ENCODE data around the gene ZNF558. TPM values are rescaled to one million over a fixed set of nuclear protein-coding genes. Genes with fewer than 3 reads are reported as not detected.
"Not testable (repeated sequence)": the region's sequence is repeated elsewhere in the genome, so short reads cannot be mapped to it uniquely, and the experiment has no call there.

The ZNF558 gene
- total RNA-seq, 4 donors from 2014 or later, result 7.8 to 23.3 (median 12.1) TPM

- Histone ChIP-seq H3K27me3 (no peaks in the 10 kb centered on the region), H3K36me3 (peaks cover 48 to 98% (median 48%) of the 10 kb centered on the region in 3 donors), H3K4me3 (no peak overlapping the region), H3K27ac (no peak overlapping the region), H3K4me1 (no peaks in the 10 kb centered on the region), H3K9me3 (peaks cover 6 to 100% (median 76%) of the 10 kb centered on the region in 3 donors)
- DNase-seq, result no peak
- TF ChIP-seq, protein P1, sequence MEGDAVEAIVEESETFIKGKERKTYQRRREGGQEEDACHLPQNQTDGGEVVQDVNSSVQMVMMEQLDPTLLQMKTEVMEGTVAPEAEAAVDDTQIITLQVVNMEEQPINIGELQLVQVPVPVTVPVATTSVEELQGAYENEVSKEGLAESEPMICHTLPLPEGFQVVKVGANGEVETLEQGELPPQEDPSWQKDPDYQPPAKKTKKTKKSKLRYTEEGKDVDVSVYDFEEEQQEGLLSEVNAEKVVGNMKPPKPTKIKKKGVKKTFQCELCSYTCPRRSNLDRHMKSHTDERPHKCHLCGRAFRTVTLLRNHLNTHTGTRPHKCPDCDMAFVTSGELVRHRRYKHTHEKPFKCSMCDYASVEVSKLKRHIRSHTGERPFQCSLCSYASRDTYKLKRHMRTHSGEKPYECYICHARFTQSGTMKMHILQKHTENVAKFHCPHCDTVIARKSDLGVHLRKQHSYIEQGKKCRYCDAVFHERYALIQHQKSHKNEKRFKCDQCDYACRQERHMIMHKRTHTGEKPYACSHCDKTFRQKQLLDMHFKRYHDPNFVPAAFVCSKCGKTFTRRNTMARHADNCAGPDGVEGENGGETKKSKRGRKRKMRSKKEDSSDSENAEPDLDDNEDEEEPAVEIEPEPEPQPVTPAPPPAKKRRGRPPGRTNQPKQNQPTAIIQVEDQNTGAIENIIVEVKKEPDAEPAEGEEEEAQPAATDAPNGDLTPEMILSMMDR (IDR thresholded peaks at IDR 0.05), result no peak
- no peak for TF ChIP-seq POLR2A (IDR thresholded peaks at IDR 0.05)
- WGBS, 2 donors, result 70 to 82% methylated on average over 3 of the region's 3 CpGs
- intact Hi-C loops (cut with DNase I), result no loop called here
Observed at GRCh38 chr19:8814176-8814575, 17.9 kb downstream of the ZNF558 start.

DNA sequence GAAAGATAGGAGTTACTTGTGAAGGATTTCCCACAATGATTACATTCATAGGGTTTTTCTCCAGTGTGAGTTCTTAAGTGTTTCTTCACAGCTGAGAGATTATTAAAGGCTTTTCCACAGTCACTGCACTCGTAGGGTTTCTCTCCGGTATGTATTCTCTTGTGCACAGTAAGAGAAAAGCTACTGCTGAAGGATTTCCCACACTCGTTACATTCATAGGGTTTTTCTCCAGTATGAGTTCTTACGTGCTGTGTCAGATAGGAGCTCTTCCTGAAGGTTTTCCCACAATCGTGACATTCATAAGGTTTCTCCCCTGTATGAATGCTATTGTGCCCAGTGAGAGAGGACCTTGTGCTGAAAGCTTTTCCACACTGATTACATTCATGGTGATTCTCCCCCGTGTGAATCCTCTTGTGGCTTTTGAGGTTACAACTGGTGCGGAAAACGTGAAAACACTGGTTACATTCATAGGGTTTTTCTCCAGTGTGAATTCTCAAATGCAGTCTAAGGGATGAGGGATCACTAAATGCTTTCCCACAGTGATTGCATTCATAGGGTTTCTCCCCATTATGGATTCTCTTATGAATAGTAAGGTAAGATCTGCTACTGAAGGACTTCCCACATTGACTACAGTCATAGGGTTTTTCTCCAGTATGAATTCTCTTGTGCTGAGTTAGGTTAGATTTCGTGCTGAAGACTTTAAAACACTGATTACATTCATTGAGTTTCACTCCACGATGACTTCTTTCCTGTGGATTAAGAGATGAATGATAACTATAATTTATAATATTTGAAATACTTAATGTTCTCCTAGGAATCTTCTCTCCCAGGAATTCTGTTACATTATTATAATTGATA lies 20.6 kb downstream of the ZNF558 start:
- no peak for TF ChIP-seq POLR2A (IDR thresholded peaks at IDR 0.05)
- TF ChIP-seq, protein P1 (IDR thresholded peaks at IDR 0.05), result no peak
- no peak for DNase-seq
- Histone ChIP-seq H3K27me3 (no peaks in the 10 kb centered on the region), H3K27ac (no peak overlapping the region), H3K9me3 (peaks cover 6 to 100% (median 95%) of the 10 kb centered on the region in 3 donors), H3K4me1 (no peaks in the 10 kb centered on the region), H3K36me3 (peaks cover 38 to 98% (median 52%) of the 10 kb centered on the region in 3 donors), H3K4me3 (peak overlapping the region in 1 of 4 donors; percentile 2)
- intact Hi-C loops (cut with DNase I), result no loop called here
- 90 to 96% methylated on average over 9 to 10 of the region's 10 CpGs for WGBS, 2 donors

DNA sequence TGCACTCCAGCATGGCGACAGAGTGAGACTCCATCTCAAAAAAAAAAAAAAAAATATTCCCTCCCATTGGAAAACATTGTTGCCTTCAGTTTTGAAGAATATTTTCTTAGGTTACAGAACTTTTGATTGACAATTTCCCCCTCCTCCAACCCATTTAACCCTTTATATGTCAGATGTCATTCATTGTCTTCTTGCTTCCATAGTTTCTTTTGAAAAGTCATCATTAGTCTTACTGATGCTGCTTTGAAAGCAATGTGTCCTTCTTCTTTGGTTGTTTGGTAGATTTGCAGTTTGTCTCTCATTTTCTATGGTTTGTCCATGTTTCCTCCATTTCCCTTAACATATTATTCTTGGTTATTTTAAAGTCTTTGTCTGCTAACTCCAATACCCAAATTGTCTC lies 25.4 kb downstream of the ZNF558 start:
- Histone ChIP-seq H3K4me3 (no peak overlapping the region), H3K27me3 (no peaks in the 10 kb centered on the region), H3K4me1 (no peaks in the 10 kb centered on the region), H3K36me3 (peaks cover 8 to 77% (median 14%) of the 10 kb centered on the region in 3 donors), H3K9me3 (peaks cover 0 to 100% (median 85%) of the 10 kb centered on the region in 3 donors), H3K27ac (no peak overlapping the region)
- no peak for DNase-seq
- no peak for TF ChIP-seq POLR2A (IDR thresholded peaks at IDR 0.05)
- TF ChIP-seq, protein P1 (IDR thresholded peaks at IDR 0.05), result no peak
- WGBS, 2 donors, result 82 to 93% methylated on average over 1 of the region's 1 CpG
- intact Hi-C loops (cut with DNase I), result no loop called here

GRCh38 chr19:8794823-8795222 lies 37.3 kb downstream of the ZNF558 start:
- no peak for TF ChIP-seq POLR2A (IDR thresholded peaks at IDR 0.05)
- TF ChIP-seq, protein P1 (IDR thresholded peaks at IDR 0.05), result no peak

DNA sequence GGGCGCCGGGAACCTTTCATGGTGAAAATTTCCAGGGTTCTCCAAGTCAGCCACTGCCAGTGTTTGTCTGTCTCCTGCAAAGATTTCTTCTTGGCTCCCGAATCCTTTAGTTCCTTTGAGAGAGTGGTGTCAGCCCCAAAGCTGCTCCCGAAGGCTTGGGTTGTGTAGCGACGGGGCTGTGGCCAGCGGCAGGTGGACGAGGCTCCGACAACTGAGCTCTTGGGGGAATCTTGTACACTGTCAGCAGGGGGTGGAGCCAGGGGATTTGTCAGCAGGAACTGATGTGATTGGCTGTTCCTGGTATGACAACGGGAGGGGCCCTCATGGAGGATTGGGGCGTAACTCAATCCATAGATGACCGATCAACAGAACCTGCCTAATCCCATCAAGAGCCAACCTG lies 58.5 kb downstream of the ZNF558 start:
- H3K36me3 ChIP-seq; H3K27me3 ChIP-seq; DNase-seq; H3K4me3 ChIP-seq; intact Hi-C loops (cut with DNase I); H3K4me1 ChIP-seq; H3K9me3 ChIP-seq; H3K27ac ChIP-seq: not testable (repeated sequence)
- no CpG with 5 or more reads among the region's 12 CpGs for WGBS, 2 donors

More at GRCh38 chr19:8794823-8795222, 37.3 kb downstream of the ZNF558 start:
- H3K9me3 ChIP-seq, result peaks cover 0 to 40% (median 14%) of the 10 kb centered on the region in 3 donors
- intact Hi-C loops (cut with DNase I), result no loop called here
- H3K4me3 ChIP-seq, result no peak overlapping the region
- WGBS, 2 donors, result 39 to 42% methylated on average over 1 of the region's 1 CpG
- H3K27ac ChIP-seq, result no peak overlapping the region
- H3K4me1 ChIP-seq, result no peaks in the 10 kb centered on the region
- DNase-seq, result no peak
- H3K27me3 ChIP-seq, result no peaks in the 10 kb centered on the region
- H3K36me3 ChIP-seq, result no peaks in the 10 kb centered on the region

DNA sequence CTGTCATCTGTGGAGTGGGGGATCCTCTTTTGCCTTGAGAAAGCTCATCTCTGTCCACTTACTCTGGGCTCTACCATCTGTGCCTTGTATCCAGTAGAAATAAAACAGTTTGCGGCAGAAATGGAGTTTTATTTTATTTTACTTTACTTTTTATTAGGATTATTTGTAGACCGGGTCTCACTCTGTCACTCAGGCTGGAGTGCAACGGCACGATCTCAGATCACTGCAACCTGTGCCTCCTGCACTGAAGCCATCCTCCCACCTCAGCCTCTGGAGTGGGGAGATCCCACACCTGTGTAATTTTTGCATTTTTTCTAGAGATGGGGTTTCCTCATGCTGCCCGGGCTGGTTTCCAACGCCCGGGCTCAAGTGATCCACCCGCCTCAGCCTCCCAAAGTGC lies 62.8 kb downstream of the ZNF558 start:
- WGBS, 2 donors, result 90 to 92% methylated on average over 3 of the region's 8 CpGs
- H3K27ac ChIP-seq; intact Hi-C loops (cut with DNase I); DNase-seq; H3K4me3 ChIP-seq; H3K27me3 ChIP-seq; H3K9me3 ChIP-seq; H3K4me1 ChIP-seq; H3K36me3 ChIP-seq: not testable (repeated sequence)

- H3K4me1 ChIP-seq; H3K9me3 ChIP-seq; DNase-seq; H3K27me3 ChIP-seq; H3K4me3 ChIP-seq; H3K27ac ChIP-seq; intact Hi-C loops (cut with DNase I); H3K36me3 ChIP-seq: not testable (repeated sequence)
- 88% methylated on average over 5 of the region's 11 CpGs; no CpG with 5 or more reads in 1 of the 2 donors for WGBS, 2 donors
Observed at GRCh38 chr19:8767257-8767656, 64.8 kb downstream of the ZNF558 start.
